ENCODE measurements around the gene KCNQ4.

KCNQ4 gene

GRCh38 chr1:40783001-40783905 lies at the start of gene KCNQ4:
KCNQ4 (plus strand) TSS chr1:40783787; CDS start chr1:40784094, 307 bp downstream.
- DNase-seq: no peak

GRCh38 chr1:40734882-40735628 lies 48.5 kb upstream of the KCNQ4 start:
- DNase-seq: no peak

GRCh38 chr1:40736085-40736531 lies 47.5 kb upstream of the KCNQ4 start:
- DNase-seq: no peak

- DNase-seq: no peak
Measured at GRCh38 chr1:40738831-40739230, 44.8 kb upstream of the KCNQ4 start.

GRCh38 chr1:40739455-40740008 lies 44.1 kb upstream of the KCNQ4 start:
- DNase-seq: no peak

- no peak for DNase-seq
Measured at GRCh38 chr1:40740039-40740996, 43.3 kb upstream of the KCNQ4 start.

- DNase-seq: no peak
Measured at GRCh38 chr1:40740997-40741736, 42.4 kb upstream of the KCNQ4 start.

GRCh38 chr1:40742363-40743061 lies 41.1 kb upstream of the KCNQ4 start:
- DNase-seq: no peak

- DNase-seq: no peak
Measured at GRCh38 chr1:40743452-40743851, 40.1 kb upstream of the KCNQ4 start.

GRCh38 chr1:40743860-40744259 lies 39.7 kb upstream of the KCNQ4 start:
- no peak for DNase-seq

- DNase-seq: no peak
Measured at GRCh38 chr1:40745176-40745575, 38.4 kb upstream of the KCNQ4 start.

- no peak for DNase-seq
Measured at GRCh38 chr1:40746344-40747090, 37.1 kb upstream of the KCNQ4 start.

- DNase-seq: no peak
Measured at GRCh38 chr1:40748841-40749718, 34.5 kb upstream of the KCNQ4 start.

GRCh38 chr1:40749817-40750216 lies 33.8 kb upstream of the KCNQ4 start:
- DNase-seq: no peak

- no peak for DNase-seq
Measured at GRCh38 chr1:40750451-40750908, 33.1 kb upstream of the KCNQ4 start.

- DNase-seq: no peak
Measured at GRCh38 chr1:40751802-40752201, 31.8 kb upstream of the KCNQ4 start.

- DNase-seq: no peak
Measured at GRCh38 chr1:40753142-40753882, 30.3 kb upstream of the KCNQ4 start.

GRCh38 chr1:40754201-40754600 lies 29.4 kb upstream of the KCNQ4 start:
- DNase-seq: no peak
